Bronchial epithelial cell (primary cell): ENCODE results near the gene LIMS2. TPM values are rescaled to one million over a fixed set of nuclear protein-coding genes. Genes with fewer than 3 reads are reported as not detected.

ENCODE experiments used
- DNase-seq: peaks from one replicate; pipeline ENCODE4 v3.0.0-alpha.2; 2010; ENCODE audit warnings: low read depth
- FAIRE-seq: peaks from 2 replicates; lab custom pipeline; 2011; peaks lifted over from hg19 to GRCh38; lab: Jason Lieb, UNC
- H3K27me3 ChIP-seq: 2 replicates; pipeline ENCODE4 v1.5.1; 2011; ENCODE audit warnings: low read length; ENCODE audit not compliant: control insufficient read depth, insufficient read depth
- H3K36me3 ChIP-seq: 2 replicates; pipeline ENCODE4 v1.5.1; 2011; ENCODE audit warnings: low read length; ENCODE audit not compliant: control insufficient read depth, insufficient read depth
- H3K4me3 ChIP-seq: 2 replicates; pipeline ENCODE4 v1.5.1; 2011; ENCODE audit warnings: mild to moderate bottlenecking, low read depth, low read length, control low read depth
- total RNA-seq: library from RNA; depleted of rRNA; stranded (reverse); fragments of >200 nt; gene quantifications from 2 replicates; pipeline ENCODE4 v1.2.1, GENCODE V29; 2014
- TF ChIP-seq, protein P1 (sequence below): IDR thresholded peaks from 2 replicates; pipeline ENCODE4 v1.5.1; 2011; ENCODE audit warnings: mild to moderate bottlenecking, moderate library complexity, low read length, control low read depth, inconsistent platforms; ENCODE audit not compliant: insufficient read depth, severe bottlenecking

Gene LIMS2
- total RNA-seq, 1 donor from 2014 or later = 0.79 TPM

DNA sequence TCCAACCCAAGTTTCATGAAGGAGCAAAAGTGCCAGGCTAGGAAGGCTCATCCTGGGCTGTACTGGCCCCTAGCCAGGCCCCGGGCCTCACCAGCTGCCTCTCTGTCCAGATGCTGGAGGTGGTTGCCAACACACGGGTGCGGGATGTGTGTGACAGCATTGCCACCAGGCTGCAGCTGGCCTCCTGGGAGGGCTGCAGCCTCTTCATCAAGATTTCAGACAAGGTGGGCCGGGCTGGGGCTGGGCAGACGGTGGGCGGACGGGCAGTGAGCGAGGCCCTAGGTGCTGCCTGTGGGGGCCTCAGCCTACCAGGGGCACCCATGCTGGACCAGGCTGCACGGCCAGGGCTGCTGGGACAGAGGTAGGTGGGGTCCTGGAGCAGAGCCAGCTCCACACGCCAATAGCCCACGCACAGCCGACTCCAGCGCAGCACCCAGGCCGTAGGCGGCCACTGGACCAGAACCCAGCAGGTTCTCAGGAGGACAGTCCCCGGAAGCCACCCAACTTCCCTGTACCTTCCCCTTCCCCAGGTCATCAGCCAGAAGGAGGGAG, 41.2 kb downstream of the LIMS2 start:
- no peaks in the 10 kb centered on the region for H3K36me3 ChIP-seq
- no peaks in the 10 kb centered on the region for H3K27me3 ChIP-seq
- no peak for DNase-seq
- no peak overlapping the region for H3K4me3 ChIP-seq
- TF ChIP-seq, protein P1, sequence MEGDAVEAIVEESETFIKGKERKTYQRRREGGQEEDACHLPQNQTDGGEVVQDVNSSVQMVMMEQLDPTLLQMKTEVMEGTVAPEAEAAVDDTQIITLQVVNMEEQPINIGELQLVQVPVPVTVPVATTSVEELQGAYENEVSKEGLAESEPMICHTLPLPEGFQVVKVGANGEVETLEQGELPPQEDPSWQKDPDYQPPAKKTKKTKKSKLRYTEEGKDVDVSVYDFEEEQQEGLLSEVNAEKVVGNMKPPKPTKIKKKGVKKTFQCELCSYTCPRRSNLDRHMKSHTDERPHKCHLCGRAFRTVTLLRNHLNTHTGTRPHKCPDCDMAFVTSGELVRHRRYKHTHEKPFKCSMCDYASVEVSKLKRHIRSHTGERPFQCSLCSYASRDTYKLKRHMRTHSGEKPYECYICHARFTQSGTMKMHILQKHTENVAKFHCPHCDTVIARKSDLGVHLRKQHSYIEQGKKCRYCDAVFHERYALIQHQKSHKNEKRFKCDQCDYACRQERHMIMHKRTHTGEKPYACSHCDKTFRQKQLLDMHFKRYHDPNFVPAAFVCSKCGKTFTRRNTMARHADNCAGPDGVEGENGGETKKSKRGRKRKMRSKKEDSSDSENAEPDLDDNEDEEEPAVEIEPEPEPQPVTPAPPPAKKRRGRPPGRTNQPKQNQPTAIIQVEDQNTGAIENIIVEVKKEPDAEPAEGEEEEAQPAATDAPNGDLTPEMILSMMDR = no peak
- no peak for FAIRE-seq

DNA sequence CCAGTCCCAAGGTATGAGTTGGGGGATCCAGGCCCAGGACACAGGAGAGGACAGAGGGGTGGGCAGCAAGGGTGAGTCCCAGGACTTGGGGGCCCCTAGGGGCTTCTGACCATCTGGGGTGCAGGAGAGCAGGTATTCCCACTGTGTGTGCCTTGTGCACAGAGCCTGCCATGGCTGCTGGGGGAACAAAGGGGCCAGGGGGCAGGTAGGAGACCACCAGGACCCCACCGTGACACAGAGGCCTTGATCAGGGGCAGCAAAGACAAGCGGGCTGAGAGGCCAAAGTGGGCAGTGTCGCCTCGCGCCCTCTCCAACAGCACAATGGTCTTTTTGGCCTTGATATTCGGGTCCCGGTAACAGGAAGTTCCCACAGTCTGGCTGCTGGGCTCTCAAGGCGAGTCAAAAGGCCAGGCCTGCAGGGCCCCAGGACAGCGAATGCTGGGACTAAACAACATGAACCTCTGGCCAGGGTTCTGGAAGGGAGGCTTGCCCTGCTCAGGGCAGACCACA, 41.7 kb downstream of the LIMS2 start:
- no peak for DNase-seq
- TF ChIP-seq, protein P1 = no peak
- no peaks in the 10 kb centered on the region for H3K36me3 ChIP-seq
- H3K4me3 ChIP-seq = no peak overlapping the region
- H3K27me3 ChIP-seq = no peaks in the 10 kb centered on the region
- FAIRE-seq = no peak

DNA sequence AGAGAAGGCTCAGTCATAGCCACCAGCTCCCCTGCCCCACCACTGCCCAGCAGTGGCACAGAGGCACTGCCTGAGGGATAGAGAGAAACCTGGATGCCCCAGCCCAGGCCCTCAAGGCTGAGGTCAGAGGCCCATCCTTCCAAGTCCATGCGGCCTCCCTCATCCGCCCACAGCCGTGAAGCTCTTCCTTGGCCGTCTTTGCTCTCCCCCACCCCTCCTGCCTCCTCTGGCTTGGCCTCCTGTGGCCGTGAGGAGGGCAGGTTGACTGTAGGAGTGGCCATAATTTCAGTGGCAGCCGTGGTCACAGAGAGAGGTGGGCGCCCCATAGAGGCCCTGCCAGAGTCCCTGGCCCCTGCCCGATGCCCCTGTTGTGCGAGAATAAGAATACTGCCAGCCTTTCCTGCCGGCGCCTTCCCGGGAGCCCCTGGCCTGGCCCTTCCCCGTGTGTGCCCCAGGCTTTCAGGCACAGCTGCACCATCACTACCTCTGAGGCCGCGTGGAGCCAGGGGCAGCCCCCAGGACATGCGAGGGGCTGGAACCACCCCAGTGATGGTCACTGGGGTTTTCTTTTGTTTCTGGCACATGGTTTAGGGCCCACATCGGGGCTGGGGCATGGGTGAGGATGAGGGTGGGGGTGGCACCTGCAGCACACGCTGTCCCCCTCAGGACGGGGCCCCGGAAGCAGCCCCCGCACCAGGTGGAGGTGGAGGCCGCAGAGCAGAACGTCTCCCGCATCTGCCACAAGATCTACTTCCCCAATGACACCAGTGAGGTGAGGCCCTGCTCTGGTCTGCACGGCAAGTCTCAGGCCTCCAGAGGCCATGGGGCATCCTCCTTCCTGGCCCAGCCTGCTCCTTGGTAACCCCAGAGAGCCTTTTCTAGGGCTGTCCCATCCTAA, 42.5 kb downstream of the LIMS2 start:
- H3K4me3 ChIP-seq = no peak overlapping the region
- TF ChIP-seq, protein P1 = no peak
- H3K27me3 ChIP-seq = no peaks in the 10 kb centered on the region
- DNase-seq (no peak), FAIRE-seq (no peak)
- H3K36me3 ChIP-seq = no peaks in the 10 kb centered on the region

DNA sequence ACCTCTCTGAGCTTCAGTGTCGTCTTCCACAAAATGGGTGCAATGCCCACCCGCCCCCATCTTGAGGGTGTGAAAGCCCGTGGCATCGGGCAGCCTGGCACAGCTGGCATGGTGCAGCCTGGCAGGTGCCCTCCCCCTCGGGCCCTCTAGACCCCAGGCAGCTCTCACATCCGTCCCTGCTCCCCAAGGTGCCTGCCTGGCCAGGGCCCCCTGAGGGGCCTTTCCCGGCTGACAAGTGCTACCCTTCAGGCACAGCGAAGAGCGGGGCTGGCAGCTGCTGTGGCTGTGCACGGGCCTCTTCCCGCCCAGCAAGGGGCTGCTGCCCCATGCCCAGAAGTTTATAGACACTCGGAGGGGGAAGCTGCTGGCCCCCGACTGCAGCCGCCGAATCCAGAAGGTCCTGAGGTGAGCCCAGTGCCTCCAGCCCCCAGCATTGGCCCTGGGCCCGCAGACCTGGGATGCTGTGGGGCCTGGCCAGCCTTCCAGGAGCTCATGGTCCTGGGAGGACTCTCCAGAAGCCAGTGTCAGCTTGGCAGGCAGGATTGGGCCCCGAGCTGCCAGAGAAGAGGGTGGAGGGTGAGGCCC, 43.2 kb downstream of the LIMS2 start:
- FAIRE-seq (no peak), DNase-seq (no peak)
- Histone ChIP-seq H3K4me3 (no peak overlapping the region), H3K36me3 (no peaks in the 10 kb centered on the region), H3K27me3 (no peaks in the 10 kb centered on the region)
- TF ChIP-seq, protein P1 = no peak

DNA sequence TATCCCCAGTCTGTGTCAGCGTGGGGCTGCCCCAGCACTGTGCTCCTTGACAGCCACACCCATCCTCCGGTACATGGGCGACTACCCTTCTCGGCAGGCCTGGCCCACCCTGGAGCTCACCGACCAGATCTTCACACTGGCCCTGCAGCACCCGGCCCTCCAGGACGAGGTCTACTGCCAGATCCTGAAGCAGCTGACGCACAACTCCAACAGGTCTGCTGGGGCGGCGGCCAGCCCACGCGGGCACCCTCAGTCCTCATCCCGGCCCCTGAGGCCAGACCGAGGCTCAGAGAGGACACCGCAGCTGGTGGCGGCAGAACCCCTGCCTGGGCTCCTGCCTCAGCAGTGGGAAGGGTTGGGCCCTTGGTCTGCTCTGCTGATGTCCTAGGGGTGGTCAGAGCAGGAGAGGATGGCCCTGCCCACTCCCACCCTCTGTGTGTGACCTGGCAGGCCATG, 43.8 kb downstream of the LIMS2 start:
- FAIRE-seq = no peak

More for the DNA sequence above, 43.8 kb downstream of the LIMS2 start:
- DNase-seq = no peak
- no peaks in the 10 kb centered on the region for H3K36me3 ChIP-seq
- TF ChIP-seq, protein P1 = no peak
- no peak overlapping the region for H3K4me3 ChIP-seq
- no peaks in the 10 kb centered on the region for H3K27me3 ChIP-seq
